Measurements from ENCODE around the gene PAEP.
"Not testable (repeated sequence)": the region's sequence is repeated elsewhere in the genome, so short reads cannot be mapped to it uniquely, and the experiment has no call there.

Gene PAEP

DNA sequence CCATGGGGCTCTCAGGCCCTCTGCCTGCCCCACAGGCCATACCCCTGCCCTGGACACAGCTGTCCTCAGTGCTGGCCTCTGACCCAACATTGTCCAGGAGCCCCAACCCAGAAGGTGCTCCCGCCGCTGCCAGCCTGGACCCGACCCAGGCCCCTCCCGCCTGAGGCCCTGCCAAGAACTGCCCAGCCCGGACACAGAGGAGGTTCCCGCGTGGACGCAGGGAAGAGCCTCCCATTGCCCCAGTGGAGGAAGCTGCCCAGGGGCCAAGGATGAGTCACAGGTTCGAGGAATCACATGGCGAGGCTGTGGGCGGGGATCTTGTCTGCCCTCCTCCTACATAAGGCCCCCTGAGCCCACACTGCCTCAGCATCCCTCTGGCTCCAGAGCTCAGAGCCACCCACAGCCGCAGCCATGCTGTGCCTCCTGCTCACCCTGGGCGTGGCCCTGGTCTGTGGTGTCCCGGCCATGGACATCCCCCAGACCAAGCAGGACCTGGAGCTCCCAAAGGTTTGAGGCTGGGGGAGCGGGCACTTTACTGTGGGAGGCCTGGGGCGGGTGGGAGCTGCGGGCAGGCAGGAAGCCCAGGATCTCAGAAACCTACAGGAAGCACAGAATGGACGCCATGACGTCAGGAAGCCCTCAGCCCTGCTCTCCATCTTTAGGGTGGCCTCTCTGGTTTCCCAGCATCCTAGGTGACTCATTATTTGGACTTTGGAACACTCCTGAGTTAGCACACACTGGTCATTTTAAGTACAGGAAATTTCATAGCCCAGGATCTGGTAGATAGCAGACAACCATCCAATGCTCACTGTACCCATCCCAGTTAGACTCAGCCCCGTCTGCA is at the start of gene PAEP:
TSS of gene PAEP (plus strand) at position 366 of the 844 bp plus-strand sequence.
- no peak for DNase-seq

DNA sequence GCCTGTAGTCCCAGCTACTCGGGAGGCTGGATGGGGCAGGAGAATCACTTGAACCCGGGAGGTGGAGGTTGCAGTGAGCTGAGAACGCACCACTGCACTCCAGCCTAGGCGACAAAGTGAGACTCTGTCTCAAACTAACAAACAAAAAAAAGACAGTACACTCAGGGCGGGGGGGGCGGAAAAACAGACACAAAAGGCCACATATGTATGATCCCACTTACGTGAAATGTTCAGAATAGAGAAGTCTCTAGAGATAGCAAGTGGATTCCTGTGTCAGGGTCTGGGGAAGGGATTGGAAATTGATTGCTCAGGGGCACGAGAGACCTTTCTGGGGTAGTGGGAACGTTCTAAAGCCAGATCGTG is 49.3 kb upstream of the PAEP start:
- DNase-seq, result no peak

DNA sequence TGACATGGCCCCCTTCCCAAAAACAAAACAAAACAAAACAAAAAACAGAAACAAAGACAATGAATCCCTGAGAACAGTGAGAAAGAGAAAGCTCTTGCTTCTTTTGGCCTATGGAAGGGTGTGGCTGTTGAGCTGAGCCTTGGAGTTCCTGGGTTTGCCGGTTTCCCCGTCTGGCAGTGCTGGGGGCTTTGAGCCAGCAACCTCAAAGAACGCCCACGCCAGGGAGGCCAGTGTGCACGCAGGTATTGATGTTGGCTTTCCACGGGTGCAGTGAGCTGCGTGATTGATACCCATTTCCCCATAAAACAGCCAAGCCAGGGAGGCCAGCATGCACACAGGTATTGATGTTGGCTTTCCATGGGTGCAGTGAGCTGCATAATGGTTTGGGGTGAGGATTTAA is 48.7 kb upstream of the PAEP start:
- no peak for DNase-seq

DNA sequence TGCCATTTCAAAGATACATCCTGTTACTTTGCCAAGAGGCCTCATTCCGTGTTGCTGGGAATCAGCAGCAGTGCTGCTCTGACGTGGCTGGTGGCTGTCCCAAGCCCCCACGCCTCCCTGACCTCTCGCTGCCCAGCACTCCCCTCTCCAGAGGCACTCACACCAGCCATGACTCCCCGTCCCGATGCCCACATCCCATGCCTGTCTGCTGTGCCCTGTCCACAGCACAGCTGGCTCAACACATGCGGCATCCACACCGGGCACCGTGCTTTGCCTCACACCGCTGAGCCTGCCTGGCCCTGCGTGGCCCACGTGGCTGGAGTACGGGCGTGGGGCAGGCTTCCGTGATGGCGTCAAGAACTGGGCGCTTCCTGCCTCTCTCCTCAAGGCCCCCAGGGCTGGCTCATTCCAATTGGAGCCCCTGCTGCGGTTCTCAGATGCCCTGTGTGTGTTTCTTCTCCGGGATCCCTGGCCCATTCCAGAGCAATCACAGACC is 48.2 kb upstream of the PAEP start:
- no peak for DNase-seq

DNA sequence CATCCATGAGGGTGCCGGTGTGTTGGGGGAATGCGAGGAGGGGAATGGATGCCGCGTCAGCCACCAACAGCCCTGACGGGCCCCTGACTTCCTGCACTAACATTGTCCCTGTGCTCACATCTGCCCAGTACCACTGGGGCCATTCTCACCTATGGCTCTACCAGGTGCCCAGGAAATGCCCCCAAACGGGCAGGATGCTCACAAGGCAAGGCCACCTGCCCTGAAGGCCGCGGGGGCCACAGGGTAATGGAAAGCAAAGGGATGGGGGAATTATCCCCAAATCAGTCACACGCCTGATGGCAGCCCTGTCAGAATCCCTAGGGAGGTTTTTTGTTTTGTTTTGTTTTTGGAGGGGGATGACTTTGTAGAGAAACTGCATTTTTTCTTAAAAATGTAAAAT is 47.6 kb upstream of the PAEP start:
- DNase-seq, result not testable (repeated sequence)

DNA sequence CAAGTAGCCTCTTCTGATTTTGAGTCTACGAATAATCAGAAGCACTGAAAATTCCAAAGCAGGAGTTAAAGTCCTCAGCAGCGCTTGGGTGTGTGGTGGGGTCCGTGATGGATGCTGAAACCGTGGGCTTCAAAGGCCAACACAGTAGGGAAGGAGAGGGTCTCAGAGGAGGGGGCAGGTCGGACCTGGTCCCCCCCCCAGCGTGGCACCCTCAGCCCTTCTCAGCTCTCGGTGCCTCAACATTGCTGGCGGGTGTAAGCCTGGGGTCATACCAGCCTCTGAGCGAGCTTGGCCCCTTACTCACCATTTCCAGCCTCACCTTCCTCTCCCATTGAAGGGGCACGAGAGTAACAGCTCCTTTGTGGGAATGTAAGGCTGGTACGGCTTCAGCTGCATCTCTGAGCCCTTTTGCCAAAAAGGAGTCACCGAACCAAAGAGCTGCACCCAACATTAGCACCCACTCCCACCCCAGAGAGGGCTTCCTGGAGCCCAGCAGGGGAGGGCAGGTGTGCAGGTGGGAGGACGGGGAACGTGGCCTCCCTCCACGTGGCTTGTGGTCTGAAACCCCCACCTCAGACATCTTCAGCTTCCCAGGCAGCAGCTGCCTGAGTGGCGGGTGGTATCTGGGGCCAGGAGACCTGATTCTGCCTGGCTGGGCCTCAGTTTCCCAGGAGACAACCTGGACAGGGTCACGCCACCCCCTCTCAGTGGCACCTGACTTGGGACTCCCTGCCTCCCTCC is 47.0 kb upstream of the PAEP start:
- DNase-seq, result no peak

DNA sequence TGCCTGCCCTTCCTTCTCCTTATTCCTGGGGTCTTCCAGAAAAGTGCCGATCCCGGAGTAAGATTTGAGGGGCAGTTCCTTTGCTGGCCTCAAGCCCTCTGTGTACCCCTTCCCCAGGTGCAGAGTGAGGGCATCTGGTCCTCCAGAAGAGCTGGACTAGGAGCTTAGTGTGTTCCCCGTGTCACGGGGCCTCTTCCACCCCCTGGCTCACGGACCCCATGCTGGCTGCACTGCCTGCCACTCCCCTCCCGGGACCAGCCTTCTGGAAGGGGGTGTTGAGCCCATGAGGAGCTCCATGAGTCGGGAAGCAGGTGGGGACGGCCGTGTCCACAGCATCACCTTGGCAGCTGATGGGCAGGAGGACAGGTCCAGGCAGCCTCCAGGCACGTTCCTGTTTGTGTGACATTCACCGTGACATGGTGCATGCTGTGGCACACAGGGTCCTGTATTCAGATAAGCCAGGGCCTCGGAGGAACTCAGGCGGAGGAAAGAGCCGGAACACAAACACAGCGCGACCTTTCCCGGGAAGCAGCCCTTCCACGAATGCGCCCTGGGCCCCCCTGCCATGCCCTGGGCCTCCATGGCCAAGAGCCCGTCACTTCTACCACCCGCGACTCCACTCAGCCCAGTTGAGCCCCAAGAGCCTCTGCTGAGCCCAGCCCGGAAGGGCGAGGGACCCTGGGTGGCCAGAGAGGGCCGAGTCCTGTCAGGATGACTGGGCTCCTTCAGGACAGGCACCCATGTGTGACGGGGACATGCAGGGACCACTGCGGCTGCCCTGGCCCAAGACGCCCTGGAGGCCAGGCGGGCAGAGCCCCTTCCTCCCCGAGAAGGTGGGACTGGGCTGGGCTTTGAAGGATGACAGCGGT is 46.2 kb upstream of the PAEP start:
- no peak for DNase-seq

DNA sequence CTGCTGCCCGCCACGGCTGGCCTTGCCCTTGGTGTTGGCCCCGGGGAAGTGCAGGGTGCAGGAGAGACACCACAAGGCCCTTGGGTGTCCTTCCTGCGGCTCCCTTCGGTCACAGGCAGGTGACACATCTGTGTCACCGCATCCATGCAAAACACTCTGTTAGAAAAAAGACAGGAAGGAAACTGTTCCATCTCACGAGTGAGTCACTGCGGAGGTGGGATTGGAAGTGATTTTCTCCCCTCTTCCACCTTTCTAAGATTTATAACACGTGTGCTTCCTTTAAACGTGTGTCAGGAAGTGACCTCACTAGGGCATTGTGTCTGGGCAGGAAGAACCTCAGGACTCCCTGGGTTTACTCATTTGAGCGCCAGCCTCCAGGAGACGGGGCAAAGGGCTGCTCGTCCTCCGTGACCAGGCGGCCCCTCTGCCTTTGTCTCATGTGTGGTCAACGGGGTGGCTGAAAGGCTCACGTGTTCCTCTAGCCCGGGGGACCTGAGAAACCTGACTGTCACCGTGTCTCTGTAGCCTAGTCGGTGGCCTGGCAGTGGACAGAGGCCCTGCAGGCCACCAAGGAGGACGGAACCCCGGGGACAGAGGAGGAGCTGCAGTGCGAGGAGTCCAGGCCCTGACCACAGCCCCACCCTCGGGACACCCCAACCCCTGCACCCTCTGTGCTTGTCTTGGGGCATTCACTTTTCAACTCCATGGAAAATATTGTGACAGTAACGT is 45.3 kb upstream of the PAEP start:
- DNase-seq, result no peak

DNA sequence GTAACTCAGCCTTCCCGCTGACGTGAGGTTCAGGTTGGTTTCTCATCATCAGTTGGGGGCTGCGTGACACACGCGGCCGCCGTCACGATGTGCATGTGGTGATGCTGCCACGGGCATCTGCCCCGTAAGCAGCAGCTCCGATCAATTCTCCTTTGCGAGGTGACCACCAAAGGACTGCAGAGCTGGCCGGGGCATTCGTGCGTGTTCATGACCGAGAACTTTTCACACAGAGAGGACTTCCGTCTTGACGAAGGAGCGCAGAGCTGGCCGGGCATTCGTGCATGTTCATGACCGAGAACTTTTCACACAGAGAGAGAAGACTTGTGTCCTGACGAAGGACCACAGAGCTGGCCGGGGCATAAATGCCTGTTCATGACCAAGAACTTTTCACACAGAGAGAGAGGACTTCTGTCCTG is 44.1 kb upstream of the PAEP start:
- no peak for DNase-seq

DNA sequence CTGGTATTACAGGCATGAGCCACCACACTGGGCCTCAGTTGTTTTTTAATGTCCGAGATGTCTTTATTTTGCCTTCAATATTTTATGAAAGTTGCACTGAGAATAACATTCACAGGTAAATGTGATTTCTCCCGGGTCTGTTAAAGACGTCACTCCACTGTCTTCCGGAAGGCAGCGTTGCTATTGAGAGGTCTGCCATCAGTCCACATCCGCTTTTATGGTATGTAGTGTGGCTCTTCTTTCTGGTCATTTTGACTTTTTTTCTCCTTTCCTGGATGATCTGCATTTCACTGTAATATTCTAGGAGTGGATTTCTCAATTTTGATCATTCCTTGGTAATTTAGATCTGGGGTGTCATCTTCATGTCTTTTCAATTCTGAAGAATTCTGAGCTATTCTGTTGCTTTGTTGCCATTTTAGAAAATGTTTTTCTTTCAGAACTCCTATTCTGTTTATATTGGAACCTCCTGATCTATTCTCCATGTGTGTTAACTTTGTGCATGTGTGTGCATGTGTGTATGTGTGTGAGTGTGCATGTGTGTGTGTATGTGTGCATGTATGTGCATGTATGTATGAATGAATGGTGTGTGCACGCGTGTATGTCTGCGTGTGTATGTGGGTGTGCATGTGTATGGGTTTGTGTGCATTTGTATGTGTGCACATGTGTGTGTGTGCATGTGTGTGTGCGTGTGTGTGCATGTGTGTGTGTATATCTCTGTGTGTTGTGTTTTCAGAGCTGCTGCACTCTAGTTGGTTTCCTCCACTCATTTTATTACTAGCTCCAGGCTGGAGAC is 42.2 kb upstream of the PAEP start:
- DNase-seq, result no peak

DNA sequence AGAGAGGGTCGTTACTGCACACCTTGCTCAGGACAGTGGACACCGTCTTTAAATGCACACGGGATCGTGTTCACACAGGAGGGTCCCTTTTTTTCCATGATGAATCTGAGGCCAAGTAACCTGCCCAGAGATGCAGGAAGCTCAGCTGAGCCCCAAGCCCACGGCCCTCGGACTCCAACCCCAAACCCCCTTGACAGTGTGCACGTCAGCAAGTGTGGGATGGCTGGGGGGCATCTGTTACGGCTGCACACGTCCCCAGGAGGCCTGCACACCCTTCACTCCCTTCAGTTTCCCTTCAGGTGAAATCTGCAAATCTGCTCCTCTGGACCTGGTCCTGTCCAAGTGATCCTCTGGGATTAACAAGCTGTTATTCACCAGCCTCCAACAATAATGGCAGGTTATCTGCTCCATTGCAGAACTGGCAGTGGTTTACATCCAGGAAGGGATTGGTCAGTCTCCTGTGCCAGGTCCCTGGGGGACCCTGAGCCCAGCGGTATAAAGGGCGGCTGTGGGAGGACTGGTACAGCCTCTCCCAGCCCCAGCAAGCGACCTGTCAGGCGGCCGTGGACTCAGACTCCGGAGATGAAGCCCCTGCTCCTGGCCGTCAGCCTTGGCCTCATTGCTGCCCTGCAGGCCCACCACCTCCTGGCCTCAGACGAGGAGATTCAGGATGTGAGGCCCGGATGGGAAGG is 40.5 kb upstream of the PAEP start, which contains the start of gene LCN1:
TSS of gene LCN1 (plus strand) at position 525 of the 692 bp plus-strand sequence. CDS start at position 583, 58 bp downstream.
- no peak for DNase-seq

DNA sequence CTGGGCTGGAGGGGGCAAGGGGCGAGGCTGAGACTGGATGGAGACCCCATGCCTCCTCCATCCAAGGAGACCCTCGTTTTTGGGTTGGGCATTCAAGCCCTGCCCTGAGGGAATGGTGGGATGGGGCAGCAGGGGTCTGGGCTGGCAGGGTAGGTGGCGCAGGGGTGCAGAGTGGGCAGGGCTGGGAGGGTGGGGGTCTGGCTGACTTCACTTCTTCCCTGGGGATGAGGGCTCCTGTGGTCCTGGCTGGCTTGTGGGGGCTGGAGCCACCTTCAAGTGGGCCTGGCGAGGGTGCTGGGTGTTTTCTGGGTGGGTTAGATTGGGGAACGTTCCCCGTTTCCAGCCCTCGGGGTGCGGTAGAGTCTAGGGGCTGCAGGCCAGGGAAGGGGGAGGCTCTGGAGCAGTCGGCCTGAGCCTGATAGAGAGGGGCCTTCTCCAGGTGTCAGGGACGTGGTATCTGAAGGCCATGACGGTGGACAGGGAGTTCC is 39.9 kb upstream of the PAEP start:
- no peak for DNase-seq

DNA sequence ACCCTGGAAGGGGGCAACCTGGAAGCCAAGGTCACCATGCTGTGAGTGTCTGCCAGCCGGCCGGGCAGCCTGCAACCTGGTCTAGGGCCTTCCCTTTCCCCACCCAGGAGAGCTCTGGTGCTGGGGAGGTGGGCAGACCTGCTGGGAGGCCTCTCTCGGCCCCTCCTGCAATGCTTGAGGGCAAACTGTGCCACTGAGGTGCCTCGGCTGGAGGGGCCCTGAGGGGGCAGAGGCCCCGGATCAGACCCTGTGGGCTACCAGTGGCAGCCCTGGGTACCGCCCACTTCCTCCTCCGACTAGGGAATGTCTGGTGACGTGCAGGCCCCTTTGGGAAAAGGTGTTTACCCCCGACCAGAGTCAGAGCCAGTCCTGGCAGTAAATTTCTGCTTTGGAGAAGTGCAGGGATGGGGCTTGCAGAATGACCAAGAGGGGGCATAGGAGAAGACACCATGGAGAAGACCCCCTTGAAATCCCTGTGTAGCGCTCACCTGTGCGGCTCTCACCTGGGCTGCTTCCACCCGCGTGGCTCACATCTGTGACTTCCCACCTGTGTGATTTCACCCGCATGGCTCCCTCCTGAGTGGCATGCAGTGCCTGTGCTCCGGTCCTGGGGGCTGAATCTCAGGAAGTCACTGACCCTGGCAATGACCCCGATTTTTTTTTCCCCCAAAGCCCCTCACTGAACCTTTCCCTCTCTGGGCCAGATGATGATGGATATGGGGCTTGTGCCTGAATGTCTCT is 39.2 kb upstream of the PAEP start:
- no peak for DNase-seq

DNA sequence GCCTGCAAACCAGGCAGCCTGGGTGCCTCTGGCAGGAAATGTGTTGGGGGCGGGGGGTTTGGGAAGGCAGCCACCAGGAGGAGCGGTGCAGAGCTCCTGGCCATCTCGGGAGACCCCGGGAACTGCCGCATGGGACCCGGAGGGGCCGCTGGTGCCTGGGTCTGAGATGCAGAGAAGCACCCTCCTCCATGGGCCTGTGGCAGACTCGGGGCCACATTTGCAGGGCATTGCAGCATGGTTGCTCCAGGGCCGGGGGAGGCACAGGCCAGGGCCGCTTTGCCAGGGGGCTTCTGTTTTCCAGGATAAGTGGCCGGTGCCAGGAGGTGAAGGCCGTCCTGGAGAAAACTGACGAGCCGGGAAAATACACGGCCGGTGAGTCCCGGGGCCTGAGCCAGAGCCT is 38.6 kb upstream of the PAEP start:
- no peak for DNase-seq

DNA sequence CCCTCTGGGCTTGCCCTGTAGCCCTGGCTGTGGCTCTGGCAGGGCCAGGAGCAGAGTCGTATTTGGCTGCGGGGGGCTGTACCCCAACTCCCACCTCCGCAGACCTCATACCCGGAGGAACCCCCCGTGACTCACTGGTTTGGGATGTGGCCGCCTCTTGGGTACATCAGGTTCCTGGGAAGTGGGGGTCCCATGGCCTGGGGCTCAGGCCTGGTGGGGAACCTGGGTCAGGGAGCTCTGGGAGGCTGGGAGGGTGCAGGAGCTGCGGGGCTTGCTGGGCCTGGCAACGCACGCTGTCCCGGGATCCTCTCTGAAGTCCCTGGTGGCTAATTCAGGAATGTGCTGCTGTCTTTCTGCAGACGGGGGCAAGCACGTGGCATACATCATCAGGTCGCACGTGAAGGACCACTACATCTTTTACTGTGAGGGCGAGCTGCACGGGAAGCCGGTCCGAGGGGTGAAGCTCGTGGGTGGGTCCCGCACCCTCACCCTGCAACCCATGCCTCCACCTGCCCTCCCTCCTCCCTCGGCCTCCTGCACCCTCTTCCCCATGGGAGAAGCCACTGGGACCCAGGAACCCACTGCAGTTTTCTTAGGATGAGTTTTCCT is 37.9 kb upstream of the PAEP start:
- DNase-seq, result no peak

DNA sequence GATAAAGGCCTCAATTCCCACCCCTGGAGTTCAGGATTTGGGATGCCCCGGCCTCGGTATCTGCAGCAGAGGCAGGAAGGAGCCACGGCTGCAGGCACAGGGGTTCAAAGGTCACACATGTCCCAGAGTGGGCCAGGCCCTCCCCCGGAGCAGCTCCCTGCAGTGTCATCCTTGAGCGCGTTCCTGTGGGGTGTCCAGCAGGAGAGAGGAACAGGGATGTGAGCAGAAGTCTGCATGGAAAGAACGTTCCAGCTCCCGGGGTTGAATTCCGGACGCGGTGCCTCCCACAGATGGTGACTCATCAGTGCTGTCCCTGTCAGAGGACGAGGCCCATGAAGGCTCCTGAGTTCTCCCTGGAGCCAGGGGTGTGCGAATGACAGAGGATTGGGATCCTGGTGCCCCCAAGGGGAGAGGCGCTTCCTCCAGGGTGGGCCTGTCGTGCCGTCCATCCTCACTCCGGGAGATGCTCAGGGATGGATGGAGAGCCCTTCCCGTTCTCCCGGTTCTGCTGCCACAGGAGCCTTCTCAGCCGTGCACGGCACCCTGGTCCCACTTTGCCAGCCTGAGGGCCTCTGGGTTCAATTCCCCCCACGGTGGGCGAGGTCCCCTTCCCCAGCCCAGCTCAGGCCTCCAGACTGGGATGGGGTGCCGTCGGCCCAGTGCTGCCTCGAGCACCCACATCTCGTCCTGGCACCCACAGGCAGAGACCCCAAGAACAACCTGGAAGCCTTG is 37.3 kb upstream of the PAEP start:
- no peak for DNase-seq

DNA sequence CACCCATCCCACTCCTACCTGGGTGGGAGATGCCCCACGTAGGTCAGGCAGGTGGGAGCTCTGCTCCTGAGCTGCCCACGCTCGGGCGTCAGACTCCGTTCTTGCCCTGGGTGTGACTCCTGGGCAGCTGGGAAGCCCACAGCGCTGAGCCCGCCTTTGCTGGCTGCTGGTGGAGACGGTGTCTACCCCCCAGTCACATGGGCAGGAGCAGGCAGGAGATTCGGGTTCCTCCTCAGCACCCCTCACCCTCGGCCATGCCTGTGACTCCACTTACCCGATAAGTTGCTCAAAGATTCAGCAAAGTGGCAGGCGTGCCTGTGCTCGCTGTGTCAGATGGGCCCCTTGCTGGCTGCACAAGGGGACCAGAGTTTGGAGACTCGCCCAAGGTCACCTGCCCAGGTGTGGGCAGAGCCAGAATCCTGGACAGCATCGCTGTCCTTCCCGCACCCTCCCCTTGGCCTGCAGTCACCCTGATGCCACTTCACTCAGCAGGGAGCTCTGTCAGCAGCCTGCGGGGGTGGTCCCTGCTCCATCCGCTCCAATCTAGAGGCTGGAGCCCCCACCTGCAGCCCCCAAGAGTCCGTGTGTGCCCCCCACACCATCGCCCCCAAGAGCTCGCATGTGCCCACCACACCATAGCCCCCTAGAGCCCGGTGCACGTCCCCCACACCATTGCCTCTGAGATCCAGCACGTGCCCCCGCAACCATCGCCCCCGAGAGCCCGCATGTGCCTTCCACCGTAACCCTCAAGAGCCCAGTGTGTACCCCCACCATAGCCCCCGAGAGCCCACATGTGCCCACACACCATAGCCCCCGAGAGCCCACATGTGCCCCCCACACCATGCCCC is 36.1 kb upstream of the PAEP start:
- DNase-seq, result no peak
